ENCODE measurements around the gene MAP4K5.

Gene MAP4K5

GRCh38 chr14:50395448-50395847, 136.9 kb downstream of the MAP4K5 start:
- TF ChIP-seq POLR2A (IDR thresholded peaks at IDR 0.05; ENCODE audit: low read depth, low read length) = no peak
- FAIRE-seq (no peak), DNase-seq (ENCODE audit: insufficient read length, low spot score) (no peak)

GRCh38 chr14:50394713-50395112, 137.7 kb downstream of the MAP4K5 start:
- FAIRE-seq = no peak
- no peak for DNase-seq (ENCODE audit: insufficient read length, low spot score)
- no peak for TF ChIP-seq POLR2A (IDR thresholded peaks at IDR 0.05; ENCODE audit: low read depth, low read length)

- FAIRE-seq (no peak), DNase-seq (ENCODE audit: insufficient read length, low spot score) (no peak)
- TF ChIP-seq POLR2A (IDR thresholded peaks at IDR 0.05; ENCODE audit: low read depth, low read length) = no peak
Observed at GRCh38 chr14:50389668-50390441, 142.5 kb downstream of the MAP4K5 start.

GRCh38 chr14:50388256-50388931, 144.0 kb downstream of the MAP4K5 start:
- FAIRE-seq (no peak), DNase-seq (ENCODE audit: insufficient read length, low spot score) (no peak)
- no peak for TF ChIP-seq POLR2A (IDR thresholded peaks at IDR 0.05; ENCODE audit: low read depth, low read length)

- FAIRE-seq = no peak
- no peak for DNase-seq (ENCODE audit: insufficient read length, low spot score)
- no peak for TF ChIP-seq POLR2A (IDR thresholded peaks at IDR 0.05; ENCODE audit: low read depth, low read length)
Observed at GRCh38 chr14:50387548-50387947, 144.8 kb downstream of the MAP4K5 start.

- FAIRE-seq = no peak
- TF ChIP-seq POLR2A (IDR thresholded peaks at IDR 0.05; ENCODE audit: low read depth, low read length) = no peak
- DNase-seq (ENCODE audit: insufficient read length, low spot score) = no peak
Observed at GRCh38 chr14:50383618-50384225, 148.6 kb downstream of the MAP4K5 start.

- DNase-seq (ENCODE audit: insufficient read length, low spot score) = no peak
- FAIRE-seq = no peak
- TF ChIP-seq POLR2A (IDR thresholded peaks at IDR 0.05; ENCODE audit: low read depth, low read length) = no peak
Observed at GRCh38 chr14:50381823-50382287, 150.5 kb downstream of the MAP4K5 start.

- no peak for TF ChIP-seq POLR2A (IDR thresholded peaks at IDR 0.05; ENCODE audit: low read depth, low read length)
- DNase-seq (ENCODE audit: insufficient read length, low spot score) = no peak
- FAIRE-seq = no peak
Observed at GRCh38 chr14:50381008-50381407, 151.4 kb downstream of the MAP4K5 start.

GRCh38 chr14:50380455-50380854, 151.9 kb downstream of the MAP4K5 start:
- FAIRE-seq (no peak), DNase-seq (ENCODE audit: insufficient read length, low spot score) (no peak)
- no peak for TF ChIP-seq POLR2A (IDR thresholded peaks at IDR 0.05; ENCODE audit: low read depth, low read length)

- no peak for DNase-seq (ENCODE audit: insufficient read length, low spot score)
- FAIRE-seq = no peak
- no peak for TF ChIP-seq POLR2A (IDR thresholded peaks at IDR 0.05; ENCODE audit: low read depth, low read length)
Observed at GRCh38 chr14:50379563-50379962, 152.8 kb downstream of the MAP4K5 start.

- no peak for TF ChIP-seq POLR2A (IDR thresholded peaks at IDR 0.05; ENCODE audit: low read depth, low read length)
- no peak for FAIRE-seq
- DNase-seq (ENCODE audit: insufficient read length, low spot score) = no peak
Observed at GRCh38 chr14:50377550-50378085, 154.8 kb downstream of the MAP4K5 start.

- no peak for DNase-seq (ENCODE audit: insufficient read length, low spot score)
- FAIRE-seq = no peak
- no peak for TF ChIP-seq POLR2A (IDR thresholded peaks at IDR 0.05; ENCODE audit: low read depth, low read length)
Observed at GRCh38 chr14:50375760-50376159, 156.6 kb downstream of the MAP4K5 start.

- FAIRE-seq (no peak), DNase-seq (ENCODE audit: insufficient read length, low spot score) (no peak)
- TF ChIP-seq POLR2A (IDR thresholded peaks at IDR 0.05; ENCODE audit: low read depth, low read length) = no peak
Observed at GRCh38 chr14:50373959-50374358, 158.4 kb downstream of the MAP4K5 start.

- TF ChIP-seq POLR2A (IDR thresholded peaks at IDR 0.05; ENCODE audit: low read depth, low read length) = no peak
- DNase-seq (ENCODE audit: insufficient read length, low spot score) = no peak
- no peak for FAIRE-seq
Observed at GRCh38 chr14:50371546-50371945, 160.8 kb downstream of the MAP4K5 start.
